ENCODE results near the gene MYO1G.

GRCh38 chr7:44976746-44977196 is 2.0 kb downstream of the MYO1G start:
- TF ChIP-seq POLR2A (IDR thresholded peaks at IDR 0.05) (no peak), CTCF (IDR thresholded peaks at IDR 0.05) (no peak)

Measured in adrenal gland (tissue), 5 donors.